ENCODE data around the gene KLKB1.

DNA sequence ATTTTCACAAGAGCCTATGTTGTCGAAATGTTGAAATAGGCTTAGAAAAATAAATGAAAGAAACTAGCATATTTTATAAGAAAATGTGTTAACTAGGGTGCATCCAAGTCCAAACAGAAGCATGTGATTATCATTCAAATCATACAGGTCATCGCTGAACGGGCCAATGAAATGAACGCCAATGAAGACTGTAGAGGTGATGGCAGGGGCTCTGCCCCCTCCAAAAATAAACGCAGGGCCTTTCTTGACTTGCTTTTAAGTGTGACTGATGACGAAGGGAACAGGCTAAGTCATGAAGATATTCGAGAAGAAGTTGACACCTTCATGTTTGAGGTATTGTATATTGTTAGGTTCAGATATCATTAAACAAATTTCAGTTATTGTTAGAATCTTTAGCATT is 26.3 kb upstream of the KLKB1 start:
- TF ChIP-seq POLR2A (IDR thresholded peaks at IDR 0.05) (no peak), POLR2AphosphoS5 (IDR thresholded peaks at IDR 0.05) (no peak)
- TF ChIP-seq, protein P1, sequence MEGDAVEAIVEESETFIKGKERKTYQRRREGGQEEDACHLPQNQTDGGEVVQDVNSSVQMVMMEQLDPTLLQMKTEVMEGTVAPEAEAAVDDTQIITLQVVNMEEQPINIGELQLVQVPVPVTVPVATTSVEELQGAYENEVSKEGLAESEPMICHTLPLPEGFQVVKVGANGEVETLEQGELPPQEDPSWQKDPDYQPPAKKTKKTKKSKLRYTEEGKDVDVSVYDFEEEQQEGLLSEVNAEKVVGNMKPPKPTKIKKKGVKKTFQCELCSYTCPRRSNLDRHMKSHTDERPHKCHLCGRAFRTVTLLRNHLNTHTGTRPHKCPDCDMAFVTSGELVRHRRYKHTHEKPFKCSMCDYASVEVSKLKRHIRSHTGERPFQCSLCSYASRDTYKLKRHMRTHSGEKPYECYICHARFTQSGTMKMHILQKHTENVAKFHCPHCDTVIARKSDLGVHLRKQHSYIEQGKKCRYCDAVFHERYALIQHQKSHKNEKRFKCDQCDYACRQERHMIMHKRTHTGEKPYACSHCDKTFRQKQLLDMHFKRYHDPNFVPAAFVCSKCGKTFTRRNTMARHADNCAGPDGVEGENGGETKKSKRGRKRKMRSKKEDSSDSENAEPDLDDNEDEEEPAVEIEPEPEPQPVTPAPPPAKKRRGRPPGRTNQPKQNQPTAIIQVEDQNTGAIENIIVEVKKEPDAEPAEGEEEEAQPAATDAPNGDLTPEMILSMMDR (IDR thresholded peaks at IDR 0.05) = no peak
